ENCODE results near the gene OR10G4. TPM values are rescaled to one million over a fixed set of nuclear protein-coding genes. Genes with fewer than 3 reads are reported as not detected.

The OR10G4 gene
- polyA plus RNA-seq, 1 donor from 2014 or later: not detected

Other genes starting within 250 kb of the OR10G4 start
- not detected in 2 replicates for gene OR6M1, start 206.6 kb upstream of the OR10G4 start, polyA plus RNA-seq
- not detected in 2 replicates for gene TMEM225, start 127.3 kb upstream of the OR10G4 start, polyA plus RNA-seq
- gene OR8D4, start 110.8 kb upstream of the OR10G4 start, polyA plus RNA-seq: not detected in 2 replicates
- gene OR4D5, start 73.4 kb upstream of the OR10G4 start, polyA plus RNA-seq: not detected in 2 replicates
- not detected in 2 replicates for gene OR6T1, start 69.2 kb upstream of the OR10G4 start, polyA plus RNA-seq
- not detected in 2 replicates for gene OR10S1, start 35.2 kb upstream of the OR10G4 start, polyA plus RNA-seq
- not detected in 2 replicates for gene OR10G6, start 17.8 kb upstream of the OR10G4 start, polyA plus RNA-seq
- gene OR10G9, start 10.0 kb downstream of the OR10G4 start, polyA plus RNA-seq: not detected in 2 replicates
- gene OR10G8, start 13.8 kb downstream of the OR10G4 start, polyA plus RNA-seq: not detected in 2 replicates
- not detected in 2 replicates for gene OR10G7, start 28.3 kb downstream of the OR10G4 start, polyA plus RNA-seq
- 82.2 and 87.3 TPM in 2 replicates for gene VWA5A, start 102.5 kb downstream of the OR10G4 start, polyA plus RNA-seq
- not detected in 2 replicates for gene OR10D3, start 170.3 kb downstream of the OR10G4 start, polyA plus RNA-seq
- gene OR8G1, start 228.1 kb downstream of the OR10G4 start, polyA plus RNA-seq: not detected in 2 replicates
- gene OR8G5, start 243.4 kb downstream of the OR10G4 start, polyA plus RNA-seq: not detected in 2 replicates